T follicular helper cell (primary cell): ENCODE measurements around the gene PAXX.

Experiments
- DNase-seq: peaks from one replicate; pipeline ENCODE4 v3.0.0-alpha.2; 2020; ENCODE audit warnings: low read depth

Gene PAXX

DNA sequence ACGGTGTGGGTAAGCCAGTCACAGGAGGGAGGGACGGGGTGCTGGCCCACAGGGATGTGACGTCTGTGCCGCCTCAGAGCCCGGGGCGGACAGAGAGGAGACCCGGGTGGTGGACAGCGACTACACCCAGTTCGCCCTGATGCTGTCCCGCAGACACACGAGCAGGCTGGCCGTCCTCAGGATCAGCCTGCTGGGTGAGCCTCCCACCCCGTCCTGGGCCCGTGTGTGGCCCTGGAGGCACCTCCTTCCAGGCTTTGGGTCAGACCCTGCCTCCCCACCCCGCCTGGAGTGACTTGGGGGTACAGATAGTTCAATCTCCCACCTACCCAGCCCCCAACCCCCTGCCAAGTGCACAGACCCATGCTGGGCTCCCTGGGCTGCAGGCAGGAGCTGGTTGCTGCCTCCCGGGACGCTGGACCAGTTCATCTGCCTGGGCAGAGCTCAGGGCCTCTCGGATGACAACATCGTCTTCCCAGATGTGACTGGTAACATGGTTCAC, 38.4 kb upstream of the PAXX start:
- DNase-seq: no peak

DNA sequence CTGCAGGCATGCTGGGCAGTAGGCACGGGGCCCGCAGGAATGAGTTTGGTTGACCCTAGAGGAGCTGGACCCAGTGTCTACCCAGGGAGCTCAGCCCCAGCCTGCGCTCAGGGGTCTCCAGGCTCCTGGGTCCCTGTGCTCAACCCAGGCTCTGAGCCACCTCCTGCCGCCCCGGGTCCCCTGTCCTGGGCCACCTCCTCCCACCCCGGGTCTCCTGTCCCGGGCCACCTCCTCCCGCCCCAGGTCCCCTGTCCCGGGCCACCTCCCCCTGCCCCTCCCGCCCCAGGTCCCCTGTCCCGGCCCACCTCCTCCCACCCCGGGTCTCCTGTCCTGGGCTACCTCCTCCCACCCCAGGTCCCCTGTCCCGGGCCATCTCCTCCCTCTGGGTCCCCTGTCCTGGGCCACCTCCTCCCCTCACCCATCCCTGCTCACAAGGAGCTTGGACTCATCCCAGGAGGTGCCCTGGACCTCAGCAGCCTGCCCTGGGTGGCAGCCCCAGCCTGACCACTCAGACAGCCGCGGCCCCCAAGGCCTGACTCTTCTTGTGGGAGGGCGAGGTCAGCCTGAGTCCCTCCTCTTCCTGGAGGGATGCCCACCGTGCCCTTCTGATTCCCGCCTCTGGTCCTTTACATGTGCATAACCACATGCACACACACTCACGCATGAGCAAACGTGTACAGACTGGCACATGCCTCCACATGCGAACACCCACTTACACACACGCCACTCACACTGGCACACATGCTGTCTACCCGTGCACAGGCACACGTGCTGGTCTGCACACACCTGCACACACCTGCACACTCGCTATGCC, 37.7 kb upstream of the PAXX start:
- DNase-seq: no peak

DNA sequence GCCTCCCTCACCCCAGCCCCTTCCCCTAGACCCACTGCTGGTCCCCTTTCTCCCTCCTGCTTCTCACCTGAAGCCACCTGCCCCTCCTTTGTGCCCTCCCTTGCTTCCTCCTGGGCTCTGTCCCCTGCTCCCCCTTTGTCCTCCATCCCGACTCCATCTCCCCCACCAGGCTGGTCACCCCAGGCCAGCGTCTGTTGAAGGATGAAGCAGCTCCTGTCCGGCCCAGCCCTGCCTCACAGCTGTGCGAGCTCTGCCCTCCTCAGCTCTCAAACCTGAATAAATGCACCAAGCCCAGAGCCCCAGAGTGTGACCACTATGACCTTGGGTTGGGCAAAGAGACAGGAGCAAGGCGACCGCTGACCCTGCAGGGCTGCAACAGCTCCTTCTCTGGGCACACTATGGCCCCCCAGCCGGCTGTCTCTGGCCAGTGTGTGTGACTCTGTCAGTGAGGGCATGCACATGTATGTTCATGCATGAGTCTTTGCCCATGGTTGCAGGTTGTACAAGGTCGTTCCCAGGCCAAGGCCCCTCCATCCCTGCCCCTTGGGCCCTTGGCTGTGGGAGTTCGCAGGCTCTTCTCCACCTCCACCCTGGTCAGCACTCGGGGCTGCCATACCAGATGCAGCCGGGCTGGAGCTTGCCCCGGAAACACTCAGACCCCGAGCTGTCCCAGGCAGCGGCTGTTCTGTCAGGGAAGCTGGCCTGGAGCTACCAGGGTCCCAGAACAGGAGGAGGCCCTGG, 36.9 kb upstream of the PAXX start:
- DNase-seq: no peak

DNA sequence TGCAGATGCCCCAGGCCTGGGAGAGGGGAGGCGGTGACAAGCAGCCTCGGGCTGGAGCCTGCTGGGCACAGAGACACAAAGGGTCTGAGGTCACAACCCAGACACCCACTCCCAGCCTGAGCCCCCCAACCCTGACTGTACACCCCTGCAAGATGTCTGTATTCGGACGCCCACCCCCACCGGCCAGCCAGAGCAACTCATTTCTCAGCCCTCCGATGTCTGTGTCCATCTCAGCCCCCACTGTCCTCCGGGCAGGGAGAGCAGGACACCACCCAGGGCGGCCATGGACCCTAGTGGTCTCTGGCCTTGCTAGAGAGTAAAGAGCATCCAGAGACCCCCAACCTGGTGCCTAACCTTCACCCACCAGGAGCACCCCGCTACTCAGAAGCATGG, 36.3 kb upstream of the PAXX start:
- DNase-seq: no peak

DNA sequence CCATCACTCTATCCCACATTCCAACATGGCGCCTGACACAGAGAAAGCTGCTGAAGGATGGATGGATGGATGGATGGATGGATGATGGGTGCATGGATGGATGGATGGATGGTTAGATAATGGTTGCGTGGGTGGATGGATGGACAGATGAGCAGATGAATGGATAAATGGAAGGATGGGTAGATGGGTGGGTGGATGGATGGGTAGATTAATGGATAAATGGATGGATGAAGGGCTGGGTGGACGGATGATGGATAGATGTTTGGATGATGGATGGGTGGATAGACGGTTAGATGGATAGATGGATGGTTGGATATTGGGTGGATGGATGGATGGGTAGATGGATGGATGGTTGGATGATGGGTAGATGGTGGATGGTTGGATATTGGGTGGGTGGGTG, 35.6 kb upstream of the PAXX start:
- no peak for DNase-seq

DNA sequence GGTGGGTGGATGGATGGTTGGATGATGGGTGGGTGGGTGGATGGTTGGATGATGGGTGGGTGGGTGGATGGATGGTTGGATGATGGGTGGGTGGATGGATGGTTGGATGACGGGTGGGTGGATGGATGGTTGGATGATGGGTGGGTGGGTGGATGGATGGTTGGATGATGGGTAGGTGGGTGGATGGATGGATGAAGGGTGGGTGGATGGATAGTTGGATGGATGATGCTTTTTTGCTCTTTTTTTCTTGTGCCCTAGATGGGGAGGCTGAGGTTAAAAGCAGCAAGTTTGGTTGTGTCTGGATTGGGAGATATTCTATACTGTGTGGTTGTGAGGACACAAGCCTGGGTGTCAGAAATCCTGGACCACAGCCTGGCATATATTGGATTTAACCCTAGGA, 34.8 kb upstream of the PAXX start:
- no peak for DNase-seq

DNA sequence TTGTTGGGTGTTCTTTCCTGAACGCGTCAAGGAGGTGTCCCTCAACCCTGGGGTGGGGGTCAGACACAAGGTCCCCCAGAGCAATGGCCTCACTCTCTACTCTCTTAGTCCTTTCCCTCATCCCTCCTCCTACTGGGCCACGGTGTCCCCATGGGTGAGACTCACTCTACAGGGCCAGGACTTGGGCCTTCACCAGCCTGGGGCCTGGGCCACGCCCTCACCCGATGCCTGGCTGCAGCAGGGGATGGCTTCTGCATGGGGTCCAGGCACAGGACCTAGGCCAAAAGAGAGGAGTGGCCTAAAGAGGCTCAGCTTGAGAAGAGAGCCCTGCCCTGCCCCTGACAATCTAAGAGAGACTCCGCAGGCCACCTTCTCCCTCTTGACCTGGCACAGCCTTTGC, 34.3 kb upstream of the PAXX start:
- DNase-seq: no peak

DNA sequence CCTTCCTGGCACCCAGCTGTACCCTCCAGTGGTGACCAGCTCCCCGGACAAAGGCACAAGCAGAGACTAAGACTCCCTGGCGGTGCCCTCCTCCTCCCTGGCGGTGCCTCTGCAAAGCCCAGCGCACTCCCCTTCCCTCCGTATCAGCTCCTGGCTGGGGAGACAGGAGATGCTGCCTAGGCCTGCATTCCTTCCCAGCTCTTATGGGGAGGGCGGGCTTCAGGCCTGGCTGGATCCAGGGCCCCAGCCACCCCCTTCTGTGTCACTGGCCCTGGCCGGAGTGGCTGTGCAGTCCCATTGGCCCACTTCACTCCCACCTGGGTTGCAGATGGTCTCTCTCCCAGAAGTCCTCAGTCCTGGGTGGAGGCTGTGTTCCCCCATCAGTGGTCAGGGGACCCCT, 33.7 kb upstream of the PAXX start:
- no peak for DNase-seq

DNA sequence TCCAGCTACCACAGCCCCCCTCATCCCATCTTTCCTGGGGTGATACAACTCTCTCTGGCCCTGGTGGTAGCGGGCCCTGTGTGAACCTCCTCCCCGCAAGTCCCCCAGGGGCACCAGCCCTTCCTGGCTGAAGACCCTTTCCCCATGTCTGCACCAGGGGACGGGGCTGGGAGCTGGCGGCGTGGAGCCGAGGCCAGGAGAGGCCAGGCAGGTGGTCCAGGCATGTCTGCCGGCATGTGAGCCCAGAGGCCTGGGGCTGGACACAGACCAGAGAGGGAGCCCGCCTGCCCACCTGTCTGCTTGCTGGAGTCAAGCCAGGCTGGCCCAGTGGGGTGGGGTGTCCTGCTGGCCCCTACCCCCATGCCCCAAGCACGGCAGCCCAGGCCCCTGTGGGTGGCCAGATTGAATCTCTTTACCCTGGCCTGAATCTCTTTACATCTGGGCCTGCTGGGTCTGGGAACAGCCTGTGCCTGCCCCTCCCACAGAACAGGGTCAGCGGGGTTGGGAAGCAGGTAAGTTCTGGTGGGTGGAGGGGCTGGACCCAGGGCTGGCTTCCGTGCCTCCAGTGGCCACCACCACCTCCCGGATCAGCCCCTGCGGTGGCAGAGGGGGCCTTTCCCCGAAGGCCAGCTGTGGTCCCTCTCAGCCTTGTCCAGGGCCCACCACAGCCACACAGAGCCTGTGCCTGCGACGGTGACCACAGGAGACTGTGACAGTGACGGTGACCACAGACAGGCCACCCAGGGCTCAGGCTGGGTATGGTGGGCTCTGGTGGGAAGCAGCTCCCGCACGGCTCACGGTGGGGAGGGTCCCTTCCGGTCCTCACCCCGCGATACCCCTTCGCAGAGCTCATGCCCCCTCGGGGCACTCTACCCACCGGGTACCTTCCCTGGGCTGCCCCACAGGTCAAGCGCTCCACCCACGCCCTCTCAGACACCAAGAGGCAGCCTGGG, 33.0 kb upstream of the PAXX start:
- DNase-seq: no peak

DNA sequence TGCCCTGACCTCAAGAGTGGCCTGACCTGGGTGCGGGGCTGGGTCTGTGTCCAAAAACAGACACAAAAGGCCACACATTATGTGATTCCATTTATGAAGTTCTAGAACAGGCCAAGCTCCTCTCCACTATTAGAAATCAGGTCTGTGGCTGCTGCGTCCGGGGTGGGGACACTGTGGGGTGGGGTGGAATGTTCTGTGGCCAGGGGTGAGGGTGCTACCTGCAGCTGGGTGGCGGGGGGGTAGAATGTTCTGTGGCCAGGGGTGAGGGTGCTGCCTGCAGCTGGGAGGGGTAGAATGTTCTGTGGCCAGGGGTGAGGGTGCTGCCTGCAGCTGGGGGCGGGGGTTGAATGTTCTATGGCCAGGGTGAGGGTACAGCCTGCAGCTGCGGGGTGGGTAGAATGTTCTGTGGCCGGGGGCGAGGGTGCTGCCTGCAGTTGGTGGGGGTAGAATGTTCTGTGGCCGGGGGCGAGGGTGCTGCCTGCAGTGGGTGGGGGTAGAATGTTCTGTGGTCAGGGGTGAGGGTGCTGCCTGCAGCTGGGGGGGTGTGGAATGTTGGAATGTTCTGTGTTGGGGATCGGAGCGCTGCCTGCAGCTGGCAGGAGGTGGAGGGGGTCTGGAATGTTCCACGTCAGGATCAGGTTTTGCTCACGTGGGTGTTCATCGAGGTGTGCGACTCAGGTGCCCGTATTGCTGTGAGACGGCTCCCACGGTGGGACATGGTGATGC, 31.8 kb upstream of the PAXX start:
- DNase-seq: no peak

DNA sequence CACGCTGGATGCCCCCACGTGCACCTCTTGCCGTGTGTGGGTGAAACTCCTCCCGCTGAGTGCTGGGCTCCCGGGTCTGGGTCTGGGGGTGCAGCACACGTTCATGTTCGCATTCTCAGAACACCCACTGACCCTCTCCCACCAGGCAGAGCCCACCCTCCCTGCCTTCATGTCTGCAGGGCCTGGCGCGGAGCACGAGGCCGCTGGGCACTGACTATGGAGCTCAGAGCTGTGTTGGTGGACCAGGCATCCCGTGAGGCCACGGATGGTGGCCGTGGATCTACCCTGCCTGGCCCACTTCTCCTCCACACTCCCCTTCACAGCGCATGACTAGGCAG, 31.3 kb upstream of the PAXX start:
- no peak for DNase-seq

DNA sequence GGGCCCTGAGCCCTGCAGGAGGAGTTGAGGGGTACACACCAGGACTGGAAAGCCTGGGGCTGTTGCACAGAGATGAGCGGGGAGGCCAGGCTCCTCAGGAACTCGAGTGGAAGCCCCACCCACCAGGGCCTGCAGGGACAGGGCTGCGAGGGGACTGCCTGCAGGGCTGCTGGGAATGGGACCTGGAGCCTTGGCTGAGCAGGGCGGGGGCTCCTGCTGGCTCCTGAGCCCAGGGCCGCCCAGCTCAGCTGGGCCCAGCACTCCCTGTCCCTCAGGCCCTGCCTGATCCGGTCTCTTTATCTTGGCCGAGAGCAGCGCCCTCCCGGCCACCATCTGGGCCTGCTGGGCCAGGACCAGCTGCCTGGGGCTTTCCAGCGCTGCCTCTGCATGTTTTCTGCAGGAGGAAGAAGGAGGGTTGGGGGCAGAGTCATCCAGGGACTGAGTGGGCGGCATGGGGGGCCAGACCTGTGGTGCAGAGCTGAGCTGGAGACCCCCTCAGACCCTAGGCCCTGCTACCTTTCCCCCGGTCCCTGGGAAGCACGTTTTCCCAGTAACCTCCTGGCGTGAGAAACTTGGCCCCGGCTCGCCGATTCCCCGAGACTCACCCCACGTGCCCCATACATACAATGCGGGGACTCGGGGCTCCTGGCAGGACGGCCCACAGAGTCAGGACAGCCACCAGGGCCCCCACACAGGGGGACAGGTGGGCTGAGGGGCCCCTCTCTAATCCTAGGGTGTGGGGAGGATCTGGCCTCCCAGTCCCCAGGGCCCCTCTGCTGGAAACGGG, 30.8 kb upstream of the PAXX start:
- DNase-seq: no peak

DNA sequence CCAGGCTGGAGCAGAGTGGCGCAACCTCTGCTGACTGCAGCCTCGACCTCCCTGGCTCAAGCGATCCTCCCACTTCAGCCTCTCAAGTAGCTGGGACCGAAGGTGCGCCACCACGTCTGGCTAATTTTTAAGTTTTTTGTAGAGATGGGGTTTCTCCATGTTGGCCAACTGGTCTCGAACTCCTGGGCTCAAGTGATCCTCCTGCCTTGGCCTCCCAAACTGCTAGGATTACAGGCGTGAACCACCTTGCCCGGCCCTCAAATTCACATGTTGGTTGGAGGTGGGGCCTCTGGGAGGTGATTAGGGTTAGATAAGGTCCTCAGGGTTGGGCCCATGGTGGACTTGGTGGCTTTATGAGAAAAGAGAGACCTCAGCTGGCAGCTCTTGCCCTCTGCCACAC, 30.1 kb upstream of the PAXX start:
- no peak for DNase-seq

DNA sequence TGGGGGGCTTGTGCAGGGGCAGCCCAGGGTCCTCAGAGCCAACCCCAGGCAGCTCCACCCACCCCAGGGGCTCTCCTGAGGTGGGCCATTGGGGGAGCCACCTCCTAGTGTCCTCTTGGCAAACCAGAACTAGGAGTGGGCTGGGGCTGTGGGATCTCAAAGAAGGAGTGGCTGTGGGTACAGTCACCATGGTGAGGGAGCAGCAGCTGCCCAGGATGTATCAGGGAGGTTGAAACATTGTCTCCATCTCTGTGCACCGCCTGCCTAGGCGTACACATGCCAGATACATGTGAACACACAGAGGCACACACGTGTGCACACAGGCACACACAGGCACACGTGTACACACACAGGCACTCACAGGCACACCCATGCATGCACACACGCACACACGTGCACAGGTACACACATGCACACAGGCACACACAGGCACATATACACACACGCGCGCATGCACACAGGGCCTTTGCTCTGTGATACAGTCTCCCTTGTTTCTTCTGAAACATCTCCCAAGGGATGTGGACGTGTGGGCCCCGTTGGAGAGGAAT, 29.4 kb upstream of the PAXX start:
- no peak for DNase-seq

DNA sequence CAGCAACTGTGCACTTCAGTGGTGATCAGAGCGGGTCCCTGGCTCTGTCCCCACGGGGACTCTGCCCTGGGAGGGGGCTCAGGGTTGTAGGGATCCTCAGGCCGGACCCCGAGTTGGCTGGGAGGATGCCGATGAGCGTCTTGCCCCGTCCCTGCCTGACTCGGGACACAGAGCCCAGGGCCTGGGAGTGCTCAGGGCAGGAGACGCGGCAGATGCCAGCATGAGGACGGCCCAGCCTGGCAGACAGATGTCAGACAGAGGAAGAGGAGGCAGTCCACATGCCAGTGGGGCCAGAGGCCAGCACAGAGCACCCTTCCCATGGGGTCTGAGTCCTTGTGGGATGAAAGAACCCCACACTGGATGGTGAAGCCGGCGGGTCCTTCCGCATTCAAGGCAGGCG, 28.9 kb upstream of the PAXX start:
- no peak for DNase-seq

DNA sequence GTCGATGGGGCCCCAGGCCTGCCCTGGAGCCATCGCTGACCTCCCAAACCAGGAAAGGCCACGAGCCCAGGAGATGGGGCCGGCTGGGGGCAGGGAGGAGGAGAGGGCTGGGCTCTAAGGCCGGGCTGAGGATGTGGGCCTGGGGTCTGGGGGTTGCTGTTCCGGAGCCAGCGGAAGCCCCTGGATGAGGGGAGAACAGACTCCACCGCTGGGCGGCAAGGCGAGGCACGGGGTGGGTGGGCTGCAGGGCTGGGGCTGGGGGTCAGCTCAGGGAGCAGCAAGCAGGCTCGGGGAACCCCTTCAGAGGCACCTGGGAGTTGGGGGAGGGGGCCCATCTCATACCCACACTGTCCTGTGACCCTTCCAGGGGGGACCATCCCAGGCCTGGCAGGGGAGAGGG, 28.5 kb upstream of the PAXX start:
- no peak for DNase-seq

DNA sequence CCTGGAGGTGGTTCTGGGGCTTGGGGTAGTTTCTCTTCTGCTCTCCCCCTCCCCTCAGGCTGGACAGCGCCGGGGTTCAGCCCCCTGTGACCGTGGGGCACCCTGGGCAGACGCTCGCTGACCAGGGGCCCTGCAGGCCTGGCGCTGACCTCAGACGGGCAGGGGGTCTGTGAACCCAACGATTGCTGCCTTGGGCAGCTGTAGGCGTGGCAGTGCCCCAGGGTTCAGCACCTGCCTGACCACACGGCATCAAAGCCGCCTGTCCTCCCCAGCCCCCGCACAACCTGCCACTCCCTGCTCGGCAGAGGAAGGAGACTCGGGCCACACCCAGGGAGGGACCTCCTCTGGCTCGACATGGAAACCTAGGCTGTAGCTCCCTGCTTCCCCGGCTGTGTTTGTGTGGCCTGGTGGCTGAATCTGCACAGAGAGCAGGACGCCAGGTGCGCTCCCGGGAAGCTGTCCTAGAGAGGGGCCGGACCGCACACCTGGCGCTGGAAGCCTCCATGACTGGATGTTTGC, 28.0 kb upstream of the PAXX start:
- no peak for DNase-seq

DNA sequence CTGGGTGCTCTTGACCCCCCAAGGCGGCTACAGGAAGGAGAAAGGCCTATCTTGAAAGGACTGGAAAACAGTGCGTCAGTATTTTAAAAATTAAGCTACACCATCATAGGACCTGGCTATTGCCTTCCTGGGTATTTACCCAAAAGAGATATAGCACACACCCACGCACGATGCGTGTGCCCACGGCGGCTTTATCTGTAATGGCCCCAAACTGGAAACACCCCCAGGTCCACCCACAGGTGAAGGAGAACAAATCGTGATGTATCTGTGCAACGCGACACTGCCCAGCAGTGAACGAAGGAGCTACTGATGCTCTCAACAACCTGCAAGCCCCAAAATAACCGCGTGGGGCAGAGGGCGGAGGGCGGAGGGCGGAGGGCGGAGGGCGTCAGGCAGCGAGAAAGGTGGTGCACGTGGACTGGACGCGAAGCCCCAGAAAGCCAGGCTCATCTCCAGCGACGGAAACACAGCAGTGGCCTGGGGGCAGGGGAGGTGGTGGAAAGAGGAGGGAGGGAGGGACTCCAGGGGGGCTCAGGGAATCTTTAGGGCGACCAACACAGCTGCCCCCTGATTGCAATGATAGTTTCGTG, 27.3 kb upstream of the PAXX start:
- DNase-seq: no peak

DNA sequence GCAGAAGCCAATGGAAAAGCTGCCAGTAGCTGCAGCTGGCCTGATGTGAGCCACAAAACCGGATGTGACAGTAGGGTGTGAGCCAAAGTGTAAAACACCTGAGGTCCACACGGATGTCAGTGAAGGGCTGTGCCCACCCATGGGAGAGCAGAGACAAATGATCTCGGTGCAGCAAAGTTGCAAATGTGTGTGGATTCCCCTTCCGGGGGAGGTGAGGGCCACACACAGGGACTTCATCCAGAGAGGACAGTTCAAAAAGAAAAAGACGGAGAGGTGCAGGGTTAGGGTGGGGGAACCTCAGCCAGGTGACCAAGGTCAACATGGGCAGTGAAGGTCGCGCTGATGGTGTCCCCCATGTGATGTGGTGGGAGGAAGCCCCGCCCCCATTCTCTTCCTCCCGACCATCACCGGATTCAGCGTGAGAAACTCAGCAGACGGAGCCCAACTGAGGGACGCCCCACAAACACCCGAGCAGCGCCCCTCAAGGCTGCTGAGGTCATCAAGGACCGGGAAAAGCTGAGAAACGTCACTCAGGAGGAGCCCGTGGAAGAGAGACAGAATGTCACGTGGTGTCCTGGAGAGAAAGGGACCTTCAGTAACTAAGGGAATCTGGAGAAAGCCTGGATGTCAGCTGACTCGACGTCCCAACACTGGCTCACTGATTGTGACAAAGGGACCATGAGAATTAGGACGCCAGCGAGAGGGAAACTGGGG, 26.3 kb upstream of the PAXX start:
- DNase-seq: no peak
